HepG2 (cell line): Measurements from ENCODE around the gene EEF1A2. TPM values are rescaled to one million over a fixed set of nuclear protein-coding genes. Genes with fewer than 3 reads are reported as not detected.

ENCODE experiments used
- AGO2 ChIP-seq: fragments of 200-400 bp; formaldehyde crosslinking; optimal IDR thresholded peaks from 2 replicates; pipeline ENCODE3; 2017; ENCODE audit warnings: mild to moderate bottlenecking, low read depth, low read length, moderate library complexity
- ATAD3A ChIP-seq: sonication (generic); formaldehyde crosslinking; IDR thresholded peaks from 2 replicates; pipeline ENCODE4 v1.4.0; 2020; ENCODE audit warnings: missing genetic modification reagents
- FOXA1 ChIP-seq, 2 experiments: fragments of 450-650 bp in 1 of 2; sonication (generic) in 1 of 2; formaldehyde crosslinking in 1 of 2; IDR thresholded peaks; 2 replicates each; pipeline versions ENCODE4 v1.4.0 to v1.6.1; 2016 to 2020; ENCODE audit warnings: missing genetic modification reagents in 1 of 2
- HIVEP1 ChIP-seq: sonication (generic); formaldehyde crosslinking; IDR thresholded peaks from 2 replicates; pipeline ENCODE4 v1.4.0; 2020; ENCODE audit warnings: mild to moderate bottlenecking, missing genetic modification reagents
- KAT7 ChIP-seq: IDR thresholded peaks from 2 replicates; pipeline ENCODE4 v1.6.1; 2018; ENCODE audit warnings: borderline replicate concordance, missing compliant biosample characterization
- MXD4 ChIP-seq: IDR thresholded peaks from 2 replicates; pipeline ENCODE4 v1.6.1; 2016; ENCODE audit warnings: mild to moderate bottlenecking, missing biosample characterization, missing genetic modification reagents
- PHF8 ChIP-seq: sonication (generic); formaldehyde crosslinking; IDR thresholded peaks from 2 replicates; pipeline ENCODE4 v1.5.0; 2020; ENCODE audit warnings: missing genetic modification reagents
- PITX1 ChIP-seq: sonication (generic); formaldehyde crosslinking; IDR thresholded peaks from 2 replicates; pipeline ENCODE4 v1.5.1; 2020; ENCODE audit warnings: mild to moderate bottlenecking, missing genetic modification reagents
- RAD21 ChIP-seq: fragments of 450-650 bp; formaldehyde crosslinking; IDR thresholded peaks from 2 replicates; pipeline ENCODE4 v1.5.0; 2020; ENCODE audit warnings: mild to moderate bottlenecking
- SMARCE1 ChIP-seq: fragments of 450-650 bp; IDR thresholded peaks from 2 replicates; pipeline ENCODE4 v1.6.1; 2017; ENCODE audit warnings: borderline replicate concordance
- TSC22D2 ChIP-seq: sonication (generic); formaldehyde crosslinking; IDR thresholded peaks from 2 replicates; pipeline ENCODE4 v1.5.1; 2020; ENCODE audit warnings: missing genetic modification reagents, mild to moderate bottlenecking, borderline replicate concordance
- YEATS4 ChIP-seq: sonication (generic); formaldehyde crosslinking; IDR thresholded peaks from 2 replicates; pipeline ENCODE4 v1.4.0; 2020; ENCODE audit warnings: missing genetic modification reagents, borderline replicate concordance
- ZBTB7B ChIP-seq: sonication (generic); formaldehyde crosslinking; IDR thresholded peaks from 2 replicates; pipeline ENCODE4 v1.4.0; 2020; ENCODE audit warnings: missing genetic modification reagents
- ZNF121 ChIP-seq: sonication (generic); formaldehyde crosslinking; IDR thresholded peaks from 2 replicates; pipeline ENCODE4 v1.5.0; 2020; ENCODE audit warnings: mild to moderate bottlenecking, missing genetic modification reagents
- ZNF207 ChIP-seq: fragments of 450-650 bp; IDR thresholded peaks from 2 replicates; pipeline ENCODE4 v1.6.1; 2016; ENCODE audit warnings: antibody characterized with exemption, borderline replicate concordance
- ZNF333 ChIP-seq: sonication (generic); formaldehyde crosslinking; IDR thresholded peaks from 2 replicates; pipeline ENCODE4 v1.4.0; 2020; ENCODE audit warnings: mild to moderate bottlenecking, missing genetic modification reagents, borderline replicate concordance
- ZNF350 ChIP-seq: sonication (generic); formaldehyde crosslinking; IDR thresholded peaks from 2 replicates; pipeline ENCODE4 v1.4.0; 2020; ENCODE audit warnings: mild to moderate bottlenecking, low read depth, missing genetic modification reagents, borderline replicate concordance
- ZNF383 ChIP-seq: sonication (generic); formaldehyde crosslinking; IDR thresholded peaks from 2 replicates; pipeline ENCODE4 v1.4.0; 2020; ENCODE audit warnings: missing genetic modification reagents, mild to moderate bottlenecking, borderline replicate concordance
- ZNF891 ChIP-seq: sonication (generic); formaldehyde crosslinking; IDR thresholded peaks from 2 replicates; pipeline ENCODE4 v1.5.0; 2020; ENCODE audit warnings: mild to moderate bottlenecking, missing genetic modification reagents
- polyA plus RNA-seq, 8 experiments: library from polyadenylated mRNA; depleted of rRNA in 3 of 8; stranded (reverse) in 7 of 8; unstranded in 1 of 8; fragments of >200 nt; fragmentation: Illumina TruSeq in 4 of 8; extraction: Trizol in 4 of 8; gene quantifications; 2 replicates each; pipeline versions ENCODE4 v1.2.1 to v1.2.3, GENCODE V29; 2011 to 2016; ENCODE audit warnings: low read depth in 4 of 8, missing spikeins in 1 of 8, mixed read lengths in 1 of 8; ENCODE audit not compliant: insufficient read depth in 1 of 8
- total RNA-seq, 5 experiments: library from RNA; depleted of rRNA; stranded (reverse); fragments of >200 nt; fragmentation: Illumina TruSeq; extraction: Trizol; gene quantifications; 2 replicates each; pipeline ENCODE4 v1.2.3, GENCODE V29; 2016; ENCODE audit warnings: low read depth in 1 of 5
- TF ChIP-seq, protein P1 (sequence below): sonication (generic); formaldehyde crosslinking; IDR thresholded peaks from 2 replicates; pipeline ENCODE4 v1.8.0; 2022; ENCODE audit warnings: mild to moderate bottlenecking, missing genetic modification reagents; ENCODE audit not compliant: insufficient replicate concordance
- TF ChIP-seq, protein P2 (sequence below): sonication (generic); formaldehyde crosslinking; IDR thresholded peaks from 2 replicates; pipeline ENCODE4 v1.4.0; 2020; ENCODE audit warnings: mild to moderate bottlenecking, missing genetic modification reagents
- TF ChIP-seq, protein P3 (sequence below): sonication (generic); formaldehyde crosslinking; IDR thresholded peaks from 2 replicates; pipeline ENCODE4 v1.4.0; 2020; ENCODE audit warnings: missing genetic modification reagents
- TF ChIP-seq, protein P4 (sequence below): sonication (generic); formaldehyde crosslinking; IDR thresholded peaks from 2 replicates; pipeline ENCODE4 v1.5.0; 2020; ENCODE audit warnings: missing genetic modification reagents, mild to moderate bottlenecking, borderline replicate concordance
- TF ChIP-seq, protein P5 (sequence below): sonication (generic); formaldehyde crosslinking; IDR thresholded peaks from 2 replicates; pipeline ENCODE4 v1.8.1; 2023; ENCODE audit warnings: mild to moderate bottlenecking, missing genetic modification reagents, borderline replicate concordance

Gene EEF1A2
- total and polyA plus RNA-seq, 2 of the 13 experiments (the other 11 are each of a cell fraction or from before 2014, with no cell fraction given): 0.44 to 0.87 TPM

DNA sequence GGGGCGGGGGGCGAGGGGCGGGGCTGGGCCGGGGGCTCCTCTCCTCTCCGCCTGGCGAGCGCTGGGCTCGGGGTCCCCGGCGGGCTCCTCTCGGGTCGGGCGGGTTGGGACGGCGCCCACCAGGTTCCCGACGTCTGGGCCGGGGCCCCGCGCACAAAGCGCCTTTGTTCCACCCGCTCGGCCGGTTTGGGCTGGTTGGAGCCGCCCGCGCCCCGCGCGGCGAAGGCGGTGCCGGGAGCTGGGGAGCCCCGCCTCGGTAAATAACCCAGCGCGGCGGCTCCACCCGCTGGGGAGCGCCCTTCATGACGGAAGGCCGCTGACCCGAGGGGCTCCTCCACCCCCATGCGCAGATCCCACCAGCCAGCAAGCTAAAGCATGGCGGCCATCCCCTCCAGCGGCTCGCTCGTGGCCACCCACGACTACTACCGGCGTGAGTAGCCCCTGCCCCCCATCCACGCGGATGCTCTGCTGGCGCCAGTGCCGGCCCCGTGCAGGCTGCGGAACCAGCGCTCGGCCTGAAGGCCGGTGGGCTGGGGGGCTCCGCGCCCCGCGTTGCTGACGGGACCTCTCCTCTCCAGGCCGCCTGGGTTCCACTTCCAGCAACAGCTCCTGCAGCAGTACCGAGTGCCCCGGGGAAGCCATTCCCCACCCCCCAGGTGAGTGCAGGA is 22.2 kb upstream of the EEF1A2 start (continued):
- TF ChIP-seq ZNF891 (CRISPR knock-in tag) (no peak), YEATS4 (CRISPR knock-in tag) (peak; percentile 38; the same call in 1 of the 2 replicates), ZNF333 (no peak), ZNF121 (CRISPR knock-in tag) (no peak), SMARCE1 (no peak), PHF8 (CRISPR knock-in tag) (peak; percentile 21; the same call in 1 of the 2 replicates), FOXA1 (IDR thresholded peaks at IDR 0.05) (no peak), FOXA1 (CRISPR knock-in tag; IDR thresholded peaks at IDR 0.05) (peak; percentile 76), RAD21 (peak; percentile 9; the same call in 1 of the 2 replicates), PITX1 (CRISPR knock-in tag) (0 out of 2 replicates have a peak, but pooled peaks have one; percentile 45), ATAD3A (CRISPR knock-in tag) (no peak), MXD4 (CRISPR knock-in tag) (0 out of 2 replicates have a peak, but pooled peaks have one; percentile 11), ZNF207 (no peak), ZNF383 (CRISPR knock-in tag) (no peak), KAT7 (CRISPR knock-in tag) (no peak), ZBTB7B (CRISPR knock-in tag) (0 out of 2 replicates have a peak, but pooled peaks have one; percentile 22), AGO2 (peak; percentile 59), HIVEP1 (CRISPR knock-in tag) (peak; percentile 66), TSC22D2 (no peak), ZNF350 (CRISPR knock-in tag) (0 out of 2 replicates have a peak, but pooled peaks have one; percentile 25)
- TF ChIP-seq, protein P1, sequence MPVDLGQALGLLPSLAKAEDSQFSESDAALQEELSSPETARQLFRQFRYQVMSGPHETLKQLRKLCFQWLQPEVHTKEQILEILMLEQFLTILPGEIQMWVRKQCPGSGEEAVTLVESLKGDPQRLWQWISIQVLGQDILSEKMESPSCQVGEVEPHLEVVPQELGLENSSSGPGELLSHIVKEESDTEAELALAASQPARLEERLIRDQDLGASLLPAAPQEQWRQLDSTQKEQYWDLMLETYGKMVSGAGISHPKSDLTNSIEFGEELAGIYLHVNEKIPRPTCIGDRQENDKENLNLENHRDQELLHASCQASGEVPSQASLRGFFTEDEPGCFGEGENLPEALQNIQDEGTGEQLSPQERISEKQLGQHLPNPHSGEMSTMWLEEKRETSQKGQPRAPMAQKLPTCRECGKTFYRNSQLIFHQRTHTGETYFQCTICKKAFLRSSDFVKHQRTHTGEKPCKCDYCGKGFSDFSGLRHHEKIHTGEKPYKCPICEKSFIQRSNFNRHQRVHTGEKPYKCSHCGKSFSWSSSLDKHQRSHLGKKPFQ (CRISPR knock-in tag): no peak
- TF ChIP-seq, protein P2, sequence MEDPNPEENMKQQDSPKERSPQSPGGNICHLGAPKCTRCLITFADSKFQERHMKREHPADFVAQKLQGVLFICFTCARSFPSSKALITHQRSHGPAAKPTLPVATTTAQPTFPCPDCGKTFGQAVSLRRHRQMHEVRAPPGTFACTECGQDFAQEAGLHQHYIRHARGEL (CRISPR knock-in tag): peak; percentile 50; the same call in 1 of the 2 replicates
- TF ChIP-seq, protein P3, sequence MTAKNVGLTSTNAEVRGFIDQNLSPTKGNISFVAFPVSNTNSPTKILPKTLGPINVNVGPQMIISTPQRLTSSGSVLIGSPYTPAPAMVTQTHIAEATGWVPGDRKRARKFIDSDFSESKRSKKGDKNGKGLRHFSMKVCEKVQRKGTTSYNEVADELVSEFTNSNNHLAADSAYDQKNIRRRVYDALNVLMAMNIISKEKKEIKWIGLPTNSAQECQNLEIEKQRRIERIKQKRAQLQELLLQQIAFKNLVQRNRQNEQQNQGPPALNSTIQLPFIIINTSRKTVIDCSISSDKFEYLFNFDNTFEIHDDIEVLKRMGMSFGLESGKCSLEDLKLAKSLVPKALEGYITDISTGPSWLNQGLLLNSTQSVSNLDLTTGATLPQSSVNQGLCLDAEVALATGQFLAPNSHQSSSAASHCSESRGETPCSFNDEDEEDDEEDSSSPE (CRISPR knock-in tag): peak; percentile 10; the same call in 1 of the 2 replicates
- TF ChIP-seq, protein P4, sequence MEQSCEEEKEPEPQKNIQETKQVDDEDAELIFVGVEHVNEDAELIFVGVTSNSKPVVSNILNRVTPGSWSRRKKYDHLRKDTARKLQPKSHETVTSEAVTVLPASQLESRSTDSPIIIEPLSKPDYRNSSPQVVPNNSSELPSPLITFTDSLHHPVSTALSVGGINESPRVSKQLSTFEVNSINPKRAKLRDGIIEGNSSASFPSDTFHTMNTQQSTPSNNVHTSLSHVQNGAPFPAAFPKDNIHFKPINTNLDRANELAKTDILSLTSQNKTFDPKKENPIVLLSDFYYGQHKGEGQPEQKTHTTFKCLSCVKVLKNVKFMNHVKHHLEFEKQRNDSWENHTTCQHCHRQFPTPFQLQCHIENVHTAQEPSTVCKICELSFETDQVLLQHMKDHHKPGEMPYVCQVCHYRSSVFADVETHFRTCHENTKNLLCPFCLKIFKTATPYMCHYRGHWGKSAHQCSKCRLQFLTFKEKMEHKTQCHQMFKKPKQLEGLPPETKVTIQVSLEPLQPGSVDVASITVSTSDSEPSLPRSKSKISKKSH (CRISPR knock-in tag): peak; percentile 45; the same call in 1 of the 2 replicates
- TF ChIP-seq, protein P5, sequence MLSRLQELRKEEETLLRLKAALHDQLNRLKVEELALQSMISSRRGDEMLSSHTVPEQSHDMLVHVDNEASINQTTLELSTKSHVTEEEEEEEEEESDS: no peak
